Ovary (tissue), 3 donors: ENCODE data around the gene IVD.

Source experiments
- EP300 ChIP-seq: sonication (generic); formaldehyde crosslinking; IDR thresholded peaks from one replicate; pipeline ENCODE4 v1.6.1; 2017; ENCODE audit warnings: antibody characterized with exemption
- POLR2A ChIP-seq: fragments of 450-650 bp; IDR thresholded peaks from one replicate; pipeline ENCODE4 v1.6.1; 2017; ENCODE audit warnings: antibody characterized with exemption, mild to moderate bottlenecking, moderate library complexity
- TF ChIP-seq, protein P1 (sequence below), 3 donors: fragments of 450-650 bp in 2 of 3; fragments of 200-600 bp in 1 of 3; IDR thresholded peaks; one replicate each; pipeline versions ENCODE4 v1.5.1 to v1.8.0; 2016 to 2022; ENCODE audit warnings: antibody characterized with exemption in 3 of 3, mild to moderate bottlenecking in 1 of 3
- donor health status: DM: no; HTN: no; CAD: no.

DNA sequence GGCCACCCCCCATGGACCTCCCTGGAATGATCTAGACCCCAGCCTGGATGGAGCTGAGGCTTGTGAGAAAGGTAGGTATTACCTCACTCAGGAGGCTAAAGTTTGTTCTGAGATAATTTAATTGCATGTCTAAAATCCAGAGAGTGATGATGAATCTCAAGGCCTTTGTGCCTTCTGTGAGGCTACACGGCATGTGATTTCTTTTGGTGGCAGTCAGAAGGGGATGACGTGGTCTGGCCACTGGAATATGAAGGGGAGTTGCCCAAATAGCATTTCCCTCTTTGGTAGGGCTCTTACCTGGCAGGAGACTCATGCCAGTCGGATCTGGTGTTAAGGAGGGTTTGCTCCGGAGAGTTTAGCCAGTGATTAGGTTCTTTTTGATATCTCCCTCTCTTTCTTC lies 37.7 kb downstream of the IVD start:
- no peak for TF ChIP-seq POLR2A
- no peak for TF ChIP-seq EP300
- TF ChIP-seq, protein P1, sequence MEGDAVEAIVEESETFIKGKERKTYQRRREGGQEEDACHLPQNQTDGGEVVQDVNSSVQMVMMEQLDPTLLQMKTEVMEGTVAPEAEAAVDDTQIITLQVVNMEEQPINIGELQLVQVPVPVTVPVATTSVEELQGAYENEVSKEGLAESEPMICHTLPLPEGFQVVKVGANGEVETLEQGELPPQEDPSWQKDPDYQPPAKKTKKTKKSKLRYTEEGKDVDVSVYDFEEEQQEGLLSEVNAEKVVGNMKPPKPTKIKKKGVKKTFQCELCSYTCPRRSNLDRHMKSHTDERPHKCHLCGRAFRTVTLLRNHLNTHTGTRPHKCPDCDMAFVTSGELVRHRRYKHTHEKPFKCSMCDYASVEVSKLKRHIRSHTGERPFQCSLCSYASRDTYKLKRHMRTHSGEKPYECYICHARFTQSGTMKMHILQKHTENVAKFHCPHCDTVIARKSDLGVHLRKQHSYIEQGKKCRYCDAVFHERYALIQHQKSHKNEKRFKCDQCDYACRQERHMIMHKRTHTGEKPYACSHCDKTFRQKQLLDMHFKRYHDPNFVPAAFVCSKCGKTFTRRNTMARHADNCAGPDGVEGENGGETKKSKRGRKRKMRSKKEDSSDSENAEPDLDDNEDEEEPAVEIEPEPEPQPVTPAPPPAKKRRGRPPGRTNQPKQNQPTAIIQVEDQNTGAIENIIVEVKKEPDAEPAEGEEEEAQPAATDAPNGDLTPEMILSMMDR (IDR thresholded peaks at IDR 0.05) = no peak
